Neural cell (in vitro differentiated cells): Measurements from ENCODE around the gene MGAT4A.

Source experiments
- CTCF ChIP-seq: fragments of 450-650 bp; IDR thresholded peaks from 2 replicates; pipeline ENCODE4 v1.5.1; 2014; ENCODE audit warnings: antibody characterized with exemption, mild to moderate bottlenecking, moderate library complexity; ENCODE audit not compliant: poor library complexity, severe bottlenecking
- EP300 ChIP-seq: fragments of 450-650 bp; conservative IDR thresholded peaks from 2 replicates; pipeline ENCODE4 v1.6.1; 2014; ENCODE audit warnings: antibody characterized with exemption, mild to moderate bottlenecking, moderate library complexity; ENCODE audit not compliant: poor library complexity, severe bottlenecking
- EZH2 ChIP-seq: fragments of 200-600, 300-800 bp; shearing (Covaris generic), sonication (generic); IDR thresholded peaks from 2 replicates; pipeline ENCODE4 v1.6.1; 2014; ENCODE audit warnings: antibody characterized with exemption, low read length, borderline replicate concordance, mild to moderate bottlenecking; ENCODE audit not compliant: insufficient read depth, poor library complexity, severe bottlenecking
- MXI1 ChIP-seq: fragments of 450-650 bp; conservative IDR thresholded peaks from 2 replicates; pipeline ENCODE4 v1.6.1; 2014; ENCODE audit warnings: antibody characterized with exemption, mild to moderate bottlenecking; ENCODE audit not compliant: poor library complexity, severe bottlenecking
- POLR2AphosphoS5 ChIP-seq: IDR thresholded peaks from 2 replicates; pipeline ENCODE4 v1.6.1; 2012
- REST ChIP-seq: IDR thresholded peaks from 2 replicates; pipeline ENCODE4 v1.6.1; 2012; ENCODE audit warnings: borderline replicate concordance
- SMC3 ChIP-seq: fragments of 450-650 bp; conservative IDR thresholded peaks from 2 replicates; pipeline ENCODE4 v1.6.1; 2014; ENCODE audit warnings: antibody characterized with exemption, mild to moderate bottlenecking, moderate library complexity; ENCODE audit not compliant: poor library complexity
- TAF1 ChIP-seq: IDR thresholded peaks from 2 replicates; pipeline ENCODE4 v1.6.1; 2012; ENCODE audit warnings: low read depth

GRCh38 chr2:98588880-98589431, 142.0 kb downstream of the MGAT4A start:
- TF ChIP-seq CTCF: no peak
- TF ChIP-seq POLR2AphosphoS5: no peak
- TF ChIP-seq EZH2: no peak
- TF ChIP-seq SMC3: no peak
- TF ChIP-seq REST: no peak
- TF ChIP-seq MXI1: no peak
- no peak for TF ChIP-seq EP300
- TF ChIP-seq TAF1: no peak
